Vagina (tissue), 2 donors: ENCODE measurements around the gene ARHGAP42. TPM values are rescaled to one million over a fixed set of nuclear protein-coding genes. Genes with fewer than 3 reads are reported as not detected.
A peak's percentile ranks its signal among the peaks of the same experiment; 100 is the strongest.

Source experiments
- DNase-seq, 2 donors: peaks; one replicate each; pipeline ENCODE4 v3.0.0-alpha.2; 2017; ENCODE audit errors: extremely low spot score in 2 of 2
- H3K27ac ChIP-seq: fragments of 200-600 bp; sonication (generic); one replicate; pipeline ENCODE4 v1.5.1; 2019
- H3K27me3 ChIP-seq: fragments of 200-600 bp; sonication (generic); one replicate; pipeline ENCODE4 v1.5.1; 2019
- H3K36me3 ChIP-seq, 2 donors: fragments of 200-600 bp; sonication (generic); one replicate each; pipeline ENCODE4 v1.5.1; 2017 to 2019
- H3K4me1 ChIP-seq: fragments of 200-600 bp; sonication (generic); one replicate; pipeline ENCODE4 v1.5.1; 2019
- H3K4me3 ChIP-seq, 2 donors: fragments of 200-600 bp; sonication (generic); 1 replicate in 1 of 2; 2 replicates in 1 of 2; pipeline ENCODE4 v1.5.1; 2016 to 2019
- H3K9me3 ChIP-seq: fragments of 200-600 bp; sonication (generic); one replicate; pipeline ENCODE4 v1.5.1; 2019
- CTCF ChIP-seq, 3 experiments: fragments of 450-650 bp in 2 of 3; fragments of 200-600 bp in 1 of 3; sonication (generic) in 1 of 3; IDR thresholded peaks; one replicate each; pipeline ENCODE4 v1.5.1; 2017 to 2019; ENCODE audit warnings: antibody characterized with exemption in 3 of 3, mild to moderate bottlenecking in 2 of 3, moderate library complexity in 2 of 3
- POLR2A ChIP-seq, 2 donors: fragments of 450-650 bp; IDR thresholded peaks; one replicate each; pipeline ENCODE4 v1.6.1; 2017; ENCODE audit warnings: antibody characterized with exemption in 2 of 2, mild to moderate bottlenecking in 2 of 2, moderate library complexity in 2 of 2
- POLR2AphosphoS5 ChIP-seq, 2 donors: sonication (generic); formaldehyde crosslinking; IDR thresholded peaks; one replicate each; pipeline ENCODE4 v1.9.0; 2017; ENCODE audit warnings: antibody characterized with exemption in 2 of 2, mild to moderate bottlenecking in 2 of 2, low read depth in 1 of 2; ENCODE audit not compliant: insufficient read depth in 1 of 2
- intact Hi-C: fragments of 100-400 bp; cut with DNase I; formaldehyde crosslinking; loops from one replicate; pipeline ENCODE4 v1.15.1; 2023
- small RNA-seq: library from RNA; depleted of rRNA; stranded (forward); fragments of <200 nt; gene quantifications from one replicate; pipeline ENCODE3, GENCODE V24; 2016
- total RNA-seq: library from RNA; depleted of rRNA; stranded (reverse); fragments of >200 nt; gene quantifications from one replicate; pipeline ENCODE4 v1.2.3, GENCODE V29; 2016

Gene ARHGAP42
- total RNA-seq, 1 donor from 2014 or later, result 5.9 TPM

DNA sequence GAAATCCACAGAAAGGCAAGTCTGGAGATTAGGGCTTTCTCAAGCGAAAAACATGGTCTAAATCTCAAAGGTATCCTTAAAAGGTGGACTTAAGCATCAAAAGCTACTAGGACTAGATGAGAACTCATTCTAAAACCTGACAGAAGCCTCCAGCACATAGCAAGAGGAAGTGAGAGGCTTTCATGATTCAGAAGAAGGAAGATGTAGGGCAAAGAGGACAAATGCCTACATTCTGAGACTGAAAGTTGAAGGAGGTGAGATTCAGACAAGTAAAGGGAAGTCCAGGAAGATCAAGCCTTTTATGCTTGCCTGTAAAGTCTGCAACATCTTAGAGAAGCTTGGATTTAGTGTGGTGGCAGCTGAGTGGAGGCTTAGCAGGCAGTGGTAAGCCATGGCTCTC is 343.6 kb downstream of the ARHGAP42 start:
- Histone ChIP-seq H3K27me3 (no peaks in the 10 kb centered on the region), H3K27ac (peak overlapping the region; percentile 12), H3K4me1 (peaks cover 20% of the 10 kb centered on the region), H3K36me3 (no peaks in the 10 kb centered on the region), H3K9me3 (no peaks in the 10 kb centered on the region), H3K4me3 (no peak overlapping the region)
- DNase-seq, result no peak
- intact Hi-C loops, result no loop called here
- TF ChIP-seq POLR2A (IDR thresholded peaks at IDR 0.05) (no peak), CTCF (IDR thresholded peaks at IDR 0.05) (no peak), POLR2AphosphoS5 (IDR thresholded peaks at IDR 0.05; ENCODE audit: insufficient read depth in 1 of 2, low read depth in 1 of 2) (no peak)

DNA sequence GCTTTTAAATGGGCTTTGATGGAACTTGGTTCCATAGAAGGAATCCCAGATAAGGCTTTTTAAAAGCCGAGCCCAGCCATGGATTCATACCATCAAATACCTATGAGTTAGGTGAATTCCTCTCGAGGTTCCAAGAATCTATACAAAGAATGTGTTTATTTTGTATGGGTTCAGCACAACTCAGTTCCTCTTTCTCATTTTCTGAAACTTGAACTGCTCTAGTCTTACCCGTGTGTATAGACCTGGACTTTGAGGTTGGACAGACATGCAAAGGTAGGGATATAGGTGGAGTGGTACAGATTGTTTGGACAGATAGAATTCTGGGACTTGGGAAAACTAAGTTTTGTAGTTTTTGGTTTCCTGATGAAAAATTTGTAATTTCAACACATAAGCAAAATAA is 344.6 kb downstream of the ARHGAP42 start:
- no peak overlapping the region for H3K4me3 ChIP-seq
- TF ChIP-seq POLR2AphosphoS5 (IDR thresholded peaks at IDR 0.05; ENCODE audit: insufficient read depth in 1 of 2, low read depth in 1 of 2) (no peak), CTCF (IDR thresholded peaks at IDR 0.05) (no peak), POLR2A (IDR thresholded peaks at IDR 0.05) (no peak)
- no peaks in the 10 kb centered on the region for H3K27me3 ChIP-seq
- H3K4me1 ChIP-seq, result peaks cover 30% of the 10 kb centered on the region
- H3K9me3 ChIP-seq, result no peaks in the 10 kb centered on the region
- no peaks in the 10 kb centered on the region for H3K36me3 ChIP-seq
- H3K27ac ChIP-seq, result peak overlapping the region; percentile 9
- DNase-seq, result no peak
- intact Hi-C loops, result no loop called here

DNA sequence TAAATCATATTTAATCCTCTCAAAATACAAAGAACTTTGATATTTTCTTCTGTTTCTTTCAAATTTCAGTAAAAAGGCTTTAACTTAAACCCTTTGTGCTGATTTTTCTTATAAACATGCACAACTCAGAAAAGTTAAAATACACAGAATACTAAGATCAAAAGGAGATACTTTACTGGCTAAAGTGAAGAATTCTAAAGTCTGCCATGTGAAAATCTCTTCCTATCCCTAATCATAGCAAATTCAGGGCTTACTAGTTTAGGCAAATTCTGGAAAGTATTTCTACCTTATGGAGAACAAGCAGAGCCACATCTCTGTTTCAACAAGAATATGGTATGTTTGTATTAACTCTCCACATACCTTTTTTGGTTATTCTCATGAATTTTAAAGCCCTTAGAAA is 345.9 kb downstream of the ARHGAP42 start:
- Histone ChIP-seq H3K9me3 (no peaks in the 10 kb centered on the region), H3K27ac (peak overlapping the region; percentile 48), H3K4me1 (peaks cover 31% of the 10 kb centered on the region), H3K4me3 (no peak overlapping the region), H3K36me3 (no peaks in the 10 kb centered on the region), H3K27me3 (no peaks in the 10 kb centered on the region)
- TF ChIP-seq POLR2A (IDR thresholded peaks at IDR 0.05), result no peak
- no peak for TF ChIP-seq POLR2AphosphoS5 (IDR thresholded peaks at IDR 0.05; ENCODE audit: insufficient read depth in 1 of 2, low read depth in 1 of 2)
- no peak for TF ChIP-seq CTCF (IDR thresholded peaks at IDR 0.05)
- no peak for DNase-seq
- intact Hi-C loops, result no loop called here

- peaks cover 31% of the 10 kb centered on the region for H3K4me1 ChIP-seq
- intact Hi-C loops, result no loop called here
- TF ChIP-seq POLR2AphosphoS5 (IDR thresholded peaks at IDR 0.05; ENCODE audit: insufficient read depth in 1 of 2, low read depth in 1 of 2) (peak in 1 of 2 donors; percentile 47), CTCF (IDR thresholded peaks at IDR 0.05) (no peak)
- no peaks in the 10 kb centered on the region for H3K9me3 ChIP-seq
- no peak overlapping the region for H3K4me3 ChIP-seq
- H3K27ac ChIP-seq, result peak overlapping the region; percentile 48
- DNase-seq, result no peak
- no peaks in the 10 kb centered on the region for H3K27me3 ChIP-seq
- H3K36me3 ChIP-seq, result no peaks in the 10 kb centered on the region
Measured at GRCh38 chr11:101034076-101034475, 347.0 kb downstream of the ARHGAP42 start.

DNA sequence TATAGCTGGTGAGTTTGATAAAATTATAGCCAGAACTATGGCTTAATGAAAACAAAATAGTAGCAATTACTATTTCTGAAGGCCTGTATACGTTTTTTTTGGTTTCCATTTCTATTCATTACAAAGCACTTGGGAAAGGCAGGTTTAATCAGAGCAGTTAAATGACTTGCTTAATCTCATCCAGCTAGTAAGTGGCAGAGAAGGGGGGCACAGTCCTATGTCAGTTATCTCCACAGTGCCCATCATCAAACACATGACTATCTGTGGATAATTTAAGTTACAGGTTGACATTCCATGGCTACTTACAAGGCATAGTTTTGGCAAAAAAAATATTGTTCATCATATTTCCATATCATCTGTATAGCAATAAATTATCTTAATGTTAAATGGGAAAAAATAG is 348.8 kb downstream of the ARHGAP42 start:
- Histone ChIP-seq H3K4me3 (no peak overlapping the region), H3K27me3 (no peaks in the 10 kb centered on the region), H3K36me3 (no peaks in the 10 kb centered on the region), H3K9me3 (no peaks in the 10 kb centered on the region), H3K27ac (peak overlapping the region; percentile 21), H3K4me1 (peaks cover 31% of the 10 kb centered on the region)
- no peak for DNase-seq
- TF ChIP-seq POLR2AphosphoS5 (IDR thresholded peaks at IDR 0.05; ENCODE audit: insufficient read depth in 1 of 2, low read depth in 1 of 2) (no peak), CTCF (IDR thresholded peaks at IDR 0.05) (no peak)
- intact Hi-C loops, result no loop called here

Small RNAs within 50 kb of the gene (small RNA-seq; reads per million reads assigned to genes)
- not detected for gene RN7SL222P
